ENCODE data around the gene COX6A2. TPM values are rescaled to one million over a fixed set of nuclear protein-coding genes. Genes with fewer than 3 reads are reported as not detected.

The COX6A2 gene
- total and polyA plus RNA-seq, 2 donors (not counting 3 experiments of a cell fraction or from before 2014, with no cell fraction given) = not detected

- Histone ChIP-seq H3K36me3 (ENCODE audit: control insufficient read depth in 2 of 2, extremely low read depth in 1 of 2, insufficient read depth in 2 of 2, low read length in 2 of 2) (no peaks in the 10 kb centered on the region), H3K79me2 (ENCODE audit: control insufficient read depth, insufficient read depth, low read length) (no peaks in the 10 kb centered on the region), H3K4me3 (replicated peaks in 1 of 3; ENCODE audit: insufficient read depth in 1 of 3, low read depth in 1 of 3, low read length in 3 of 3) (no peak overlapping the region), H3K9me3 (replicated peaks; ENCODE audit: control insufficient read depth, insufficient read depth, low read length) (no peaks in the 10 kb centered on the region), H3K4me1 (ENCODE audit: control insufficient read depth, extremely low read depth, insufficient read depth, low read length) (no peaks in the 10 kb centered on the region), H2AFZ (ENCODE audit: low read depth, low read length) (no peak overlapping the region), H3K9ac (replicated peaks; ENCODE audit: extremely low read depth, insufficient read depth, low read length) (no peak overlapping the region), H3K4me2 (ENCODE audit: insufficient read depth, low read length) (no peak overlapping the region), H3K27ac (ENCODE audit: insufficient read depth, low read depth, low read length) (no peak overlapping the region), H4K20me1 (replicated peaks; ENCODE audit: control insufficient read depth, extremely low read depth, insufficient read depth, low read length) (no peaks in the 10 kb centered on the region), H3K9me1 (replicated peaks; ENCODE audit: control insufficient read depth, extremely low read depth, insufficient read depth, low read length) (no peaks in the 10 kb centered on the region), H3K27me3 (ENCODE audit: control insufficient read depth in 2 of 2, insufficient read depth in 2 of 2, low read length in 2 of 2) (peaks cover 4 to 6% of the 10 kb centered on the region in 2 experiments)
- POLR2A ChIA-PET = no interaction called here
- DNase-seq (ENCODE audit: low read depth, low spot score) = no peak
- intact Hi-C loops (cut with micrococcal nuclease) = no loop called here
- CTCF ChIA-PET = interaction anchor here (1.2 to 3.1 kb wide), 4 partner anchors 9 to 48 kb away, joined by 3 to 14 read pairs (median 7); partner anchors contain the start of gene ZNF843
- TF ChIP-seq, protein P1, sequence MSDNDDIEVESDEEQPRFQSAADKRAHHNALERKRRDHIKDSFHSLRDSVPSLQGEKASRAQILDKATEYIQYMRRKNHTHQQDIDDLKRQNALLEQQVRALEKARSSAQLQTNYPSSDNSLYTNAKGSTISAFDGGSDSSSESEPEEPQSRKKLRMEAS (IDR thresholded peaks at IDR 0.05; ENCODE audit: insufficient read depth, insufficient read length) = no peak
- no peak for TF ChIP-seq GATA2 (IDR thresholded peaks at IDR 0.05; ENCODE audit: insufficient read depth, insufficient read length, low read depth, low read length)
- TF ChIP-seq JUN (IDR thresholded peaks at IDR 0.05; ENCODE audit: borderline replicate concordance, insufficient read depth, insufficient read length, low read depth) = no peak
- TF ChIP-seq MYC (IDR thresholded peaks at IDR 0.05; ENCODE audit: low read depth, low read length) = no peak
- TF ChIP-seq POLR2A (IDR thresholded peaks at IDR 0.05; ENCODE audit: low read depth, low read length) = no peak
- no peak for TF ChIP-seq CTCF (IDR thresholded peaks at IDR 0.05; ENCODE audit: extremely low read depth in 1 of 2, insufficient read depth in 1 of 2, low read depth in 1 of 2, low read length in 2 of 2)
- no peak for TF ChIP-seq EZH2 (IDR thresholded peaks at IDR 0.05; ENCODE audit: borderline replicate concordance, low read depth, low read length, severe bottlenecking)
- TF ChIP-seq FOS (IDR thresholded peaks at IDR 0.05; ENCODE audit: borderline replicate concordance, insufficient read depth, low read length) = no peak
- dilution Hi-C loops (cut with MboI; ENCODE audit: extremely low pct_ligation_motif_present, low sequenced_read_pairs) = no loop called here
- no peak for FAIRE-seq
- BruUV-seq (replicated peaks) = no TSS peak
These were observed 2.4 kb upstream of the COX6A2 start for GRCh38 chr16:31430380-31431052.
